ENCODE results near the gene SLC13A3.

The SLC13A3 gene

GRCh38 chr20:46573234-46573633, 78.0 kb downstream of the SLC13A3 start:
- no peak for DNase-seq

GRCh38 chr20:46572790-46573189, 78.5 kb downstream of the SLC13A3 start:
- DNase-seq, result no peak

- DNase-seq, result peak; percentile 56
These were observed 79.1 kb downstream of the SLC13A3 start for GRCh38 chr20:46572153-46572552.

GRCh38 chr20:46571418-46571817, 79.8 kb downstream of the SLC13A3 start:
- DNase-seq, result no peak

- no peak for DNase-seq
These were observed 80.3 kb downstream of the SLC13A3 start for GRCh38 chr20:46570956-46571355.

- no peak for DNase-seq
These were observed 81.3 kb downstream of the SLC13A3 start for GRCh38 chr20:46569961-46570360.

- peak; percentile 89 for DNase-seq
These were observed 82.6 kb downstream of the SLC13A3 start for GRCh38 chr20:46568570-46569129.

- DNase-seq, result no peak
These were observed 85.1 kb downstream of the SLC13A3 start for GRCh38 chr20:46566125-46566524.

GRCh38 chr20:46564241-46564957, 86.9 kb downstream of the SLC13A3 start:
- no peak for DNase-seq

GRCh38 chr20:46563860-46564221, 87.4 kb downstream of the SLC13A3 start:
- DNase-seq, result no peak

- no peak for DNase-seq
These were observed 87.9 kb downstream of the SLC13A3 start for GRCh38 chr20:46563170-46563859.

GRCh38 chr20:46562373-46563169, 88.7 kb downstream of the SLC13A3 start:
- DNase-seq, result peak; percentile 79

GRCh38 chr20:46562009-46562372, 89.3 kb downstream of the SLC13A3 start:
- DNase-seq, result no peak

- DNase-seq, result no peak
These were observed 91.4 kb downstream of the SLC13A3 start for GRCh38 chr20:46559685-46560440.

GRCh38 chr20:46559001-46559400, 92.3 kb downstream of the SLC13A3 start:
- no peak for DNase-seq

GRCh38 chr20:46558511-46558959, 92.7 kb downstream of the SLC13A3 start:
- no peak for DNase-seq

GRCh38 chr20:46557231-46557956, 93.9 kb downstream of the SLC13A3 start:
- no peak for DNase-seq

- DNase-seq, result no peak
These were observed 95.8 kb downstream of the SLC13A3 start for GRCh38 chr20:46555370-46555956.

GRCh38 chr20:46554828-46555227, 96.4 kb downstream of the SLC13A3 start:
- DNase-seq, result no peak

GRCh38 chr20:46553926-46554325, 97.3 kb downstream of the SLC13A3 start:
- DNase-seq, result no peak
